Ovary (tissue), 9 donors: Measurements from ENCODE around the gene DAGLA. TPM values are rescaled to one million over a fixed set of nuclear protein-coding genes. Genes with fewer than 3 reads are reported as not detected.

ENCODE experiments used
- DNase-seq, 5 donors: peaks; one replicate each; pipeline ENCODE4 v3.0.0-alpha.2; 2019 to 2020
- H3K27ac ChIP-seq, 2 donors: fragments of 200-600 bp; one replicate each; pipeline versions ENCODE4 v1.5.1 to v1.8.0; 2019 to 2022
- H3K27me3 ChIP-seq: fragments of 200-600 bp; one replicate; pipeline ENCODE4 v1.8.0; 2022
- H3K36me3 ChIP-seq: fragments of 200-600 bp; sonication (generic); one replicate; pipeline ENCODE4 v1.5.1; 2019
- H3K4me1 ChIP-seq: one replicate; pipeline ENCODE4 v1.8.1; 2013; ENCODE audit warnings: mild to moderate bottlenecking, moderate library complexity; ENCODE audit not compliant: insufficient read depth
- H3K4me3 ChIP-seq: fragments of 200-600 bp; sonication (generic); one replicate; pipeline ENCODE4 v1.5.1; 2017
- H3K9me3 ChIP-seq, 2 donors: fragments of 200-600 bp in 1 of 2; sonication (generic) in 1 of 2; one replicate each; pipeline versions ENCODE4 v1.5.1 to v1.8.1; 2013 to 2019; ENCODE audit warnings: mild to moderate bottlenecking in 1 of 2, moderate library complexity in 1 of 2
- EP300 ChIP-seq: sonication (generic); formaldehyde crosslinking; IDR thresholded peaks from one replicate; pipeline ENCODE4 v1.6.1; 2017; ENCODE audit warnings: antibody characterized with exemption
- POLR2A ChIP-seq: fragments of 450-650 bp; IDR thresholded peaks from one replicate; pipeline ENCODE4 v1.6.1; 2017; ENCODE audit warnings: antibody characterized with exemption, mild to moderate bottlenecking, moderate library complexity
- WGBS, 3 donors: extraction: QIAGEN DNeasy Blood & Tissue Kit in 1 of 3; methylation state at CpG; one replicate each; pipeline versions ENCODE4 v1.1.5 to v1.1.7; 2013 to 2017; 5-methylcytosine and 5-hydroxymethylcytosine counted together
- intact Hi-C, 4 donors: fragments of 100-400 bp; cut with DNase I; formaldehyde crosslinking; loops; one replicate each; pipeline versions ENCODE4 v1.11.0 to v1.15.1; 2022 to 2023
- polyA plus RNA-seq, 2 donors: library from polyadenylated mRNA; stranded (reverse); fragments of 200-250 nt in 1 of 2; fragments of 350-450 nt in 1 of 2; fragmentation: Illumina TruSeq in 1 of 2; extraction: RNeasy Lipid Tissue Mini Kit (QIAGEN cat#74804) in 1 of 2; gene quantifications; one replicate each; pipeline ENCODE4 v1.2.3, GENCODE V29; 2013 to 2014
- total RNA-seq, 7 donors: library from RNA; depleted of rRNA in 2 of 7; stranded (reverse); fragments of >200 nt in 2 of 7; fragmentation: NEBNext Ultra II Directional in 3 of 7; extraction: Animal tissue kit (Norgen Biotek cat#: 25700) in 3 of 7; gene quantifications; one replicate each; pipeline versions ENCODE4 v1.1.0 to v1.2.4, GENCODE V29; 2016 to 2023
- TF ChIP-seq, protein P1 (sequence below), 3 donors: fragments of 450-650 bp in 2 of 3; fragments of 200-600 bp in 1 of 3; IDR thresholded peaks; one replicate each; pipeline versions ENCODE4 v1.5.1 to v1.8.0; 2016 to 2022; ENCODE audit warnings: antibody characterized with exemption in 3 of 3, mild to moderate bottlenecking in 1 of 3
- donor health status: DM: no; HTN: no; CAD: no; lungs with moderate emphysema.
- donor health status: DM: no; HTN: no; CAD: no.
- donor health status: Bipolar disorder and iron deficiency.
- donor health status: DM: yes; HTN: yes; CAD: no.
- donor health status: DM: no; HTN: no; CAD: no.
- donor health status: DM: yes; HTN: yes; CAD: no.

DAGLA gene
- total and polyA plus RNA-seq, 9 donors: 0.40 to 4.4 (median 1.5) TPM

DNA sequence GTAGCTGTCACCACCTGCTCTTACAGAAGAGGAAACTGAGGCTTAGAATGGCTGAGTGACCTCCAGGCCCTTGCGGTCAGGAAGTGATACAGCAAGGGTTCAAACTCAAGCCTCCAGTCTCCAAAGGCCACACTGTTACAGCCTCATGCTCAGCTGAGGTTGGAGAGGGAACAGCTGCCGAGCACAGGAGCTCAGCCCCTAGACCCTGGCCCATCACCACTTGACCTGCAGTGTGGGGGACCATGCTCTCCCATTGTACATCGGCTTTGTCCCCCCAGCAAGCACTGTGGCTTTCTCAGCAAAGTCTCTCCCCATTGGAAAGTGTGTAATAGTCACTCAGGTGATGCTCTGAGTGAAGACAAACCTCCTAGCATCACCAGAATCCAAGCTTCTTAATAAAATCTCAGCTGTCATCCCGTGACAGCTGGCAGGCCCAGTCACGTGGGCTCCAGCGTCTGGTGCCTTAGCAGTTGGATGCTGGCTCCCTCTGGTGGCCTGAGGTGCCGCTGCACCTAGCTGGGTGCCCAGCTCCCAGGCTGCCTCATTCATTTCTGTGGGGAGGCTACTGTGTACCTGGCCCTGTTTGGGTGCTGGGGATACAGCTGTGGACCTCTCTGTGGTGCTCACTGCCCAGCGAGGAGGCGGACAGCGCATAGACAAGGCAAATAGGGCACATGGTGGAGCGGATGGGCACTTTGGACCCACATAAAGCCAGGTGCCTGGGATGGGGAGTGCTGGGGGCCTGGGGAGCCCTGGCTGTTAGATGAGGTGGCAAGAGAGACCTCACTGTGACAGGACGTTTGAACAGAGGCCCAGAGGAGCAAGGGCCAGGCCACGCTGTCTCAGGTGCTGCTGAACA lies 53.2 kb downstream of the DAGLA start:
- Histone ChIP-seq H3K9me3 (no peaks in the 10 kb centered on the region), H3K27me3 (no peaks in the 10 kb centered on the region), H3K27ac (no peak overlapping the region), H3K36me3 (no peaks in the 10 kb centered on the region), H3K4me3 (no peak overlapping the region), H3K4me1 (no peaks in the 10 kb centered on the region)
- TF ChIP-seq EP300: no peak
- TF ChIP-seq POLR2A: peak; percentile 8
- TF ChIP-seq, protein P1, sequence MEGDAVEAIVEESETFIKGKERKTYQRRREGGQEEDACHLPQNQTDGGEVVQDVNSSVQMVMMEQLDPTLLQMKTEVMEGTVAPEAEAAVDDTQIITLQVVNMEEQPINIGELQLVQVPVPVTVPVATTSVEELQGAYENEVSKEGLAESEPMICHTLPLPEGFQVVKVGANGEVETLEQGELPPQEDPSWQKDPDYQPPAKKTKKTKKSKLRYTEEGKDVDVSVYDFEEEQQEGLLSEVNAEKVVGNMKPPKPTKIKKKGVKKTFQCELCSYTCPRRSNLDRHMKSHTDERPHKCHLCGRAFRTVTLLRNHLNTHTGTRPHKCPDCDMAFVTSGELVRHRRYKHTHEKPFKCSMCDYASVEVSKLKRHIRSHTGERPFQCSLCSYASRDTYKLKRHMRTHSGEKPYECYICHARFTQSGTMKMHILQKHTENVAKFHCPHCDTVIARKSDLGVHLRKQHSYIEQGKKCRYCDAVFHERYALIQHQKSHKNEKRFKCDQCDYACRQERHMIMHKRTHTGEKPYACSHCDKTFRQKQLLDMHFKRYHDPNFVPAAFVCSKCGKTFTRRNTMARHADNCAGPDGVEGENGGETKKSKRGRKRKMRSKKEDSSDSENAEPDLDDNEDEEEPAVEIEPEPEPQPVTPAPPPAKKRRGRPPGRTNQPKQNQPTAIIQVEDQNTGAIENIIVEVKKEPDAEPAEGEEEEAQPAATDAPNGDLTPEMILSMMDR (IDR thresholded peaks at IDR 0.05): peak; percentile 95 to 98 (median 97)
- WGBS, 3 donors: 27 to 39% (median 31%) methylated on average over 11 to 13 of the region's 13 CpGs
- intact Hi-C loops: loop anchor here in 3 of 4 donors (5.0 to 10.0 kb wide), 3 partner anchors 51 to 259 kb away; partner anchors contain the start of gene DAGLA (in 2 of the 3)
- peak; percentile 81 to 91 (median 88) for DNase-seq

DNA sequence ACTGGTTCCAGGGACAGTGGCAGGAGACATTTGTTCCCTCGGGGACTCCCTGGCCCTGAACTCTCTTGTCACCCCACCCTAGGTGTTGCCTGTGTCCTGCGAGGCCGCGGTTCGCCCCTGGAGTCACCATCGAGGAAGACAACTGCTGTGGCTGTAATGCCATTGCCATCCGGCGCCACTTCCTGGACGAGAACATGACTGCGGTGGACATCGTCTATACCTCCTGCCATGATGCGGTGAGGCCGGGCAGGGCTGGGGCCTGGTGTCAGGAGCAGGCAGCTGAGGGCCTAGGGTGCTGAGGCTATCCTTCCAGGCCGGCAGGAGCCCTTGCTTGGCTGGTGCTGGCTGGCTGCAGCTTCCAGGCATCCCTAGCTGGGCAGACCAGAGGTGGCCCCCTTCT lies 54.6 kb downstream of the DAGLA start:
- H3K9me3 ChIP-seq: no peaks in the 10 kb centered on the region
- no peaks in the 10 kb centered on the region for H3K36me3 ChIP-seq
- WGBS, 3 donors: 88 to 93% (median 88%) methylated on average over 14 of the region's 14 CpGs
- H3K27ac ChIP-seq: no peak overlapping the region
- no peak overlapping the region for H3K4me3 ChIP-seq
- no peaks in the 10 kb centered on the region for H3K27me3 ChIP-seq
- no peaks in the 10 kb centered on the region for H3K4me1 ChIP-seq
- DNase-seq: no peak
- TF ChIP-seq, protein P1 (IDR thresholded peaks at IDR 0.05): no peak
- no peak for TF ChIP-seq POLR2A
- no peak for TF ChIP-seq EP300
- intact Hi-C loops: loop anchor here (2.0 to 10.0 kb wide), 4 partner anchors 52 to 260 kb away; partner anchors contain the start of gene DAGLA (in 3 of the 4)

DNA sequence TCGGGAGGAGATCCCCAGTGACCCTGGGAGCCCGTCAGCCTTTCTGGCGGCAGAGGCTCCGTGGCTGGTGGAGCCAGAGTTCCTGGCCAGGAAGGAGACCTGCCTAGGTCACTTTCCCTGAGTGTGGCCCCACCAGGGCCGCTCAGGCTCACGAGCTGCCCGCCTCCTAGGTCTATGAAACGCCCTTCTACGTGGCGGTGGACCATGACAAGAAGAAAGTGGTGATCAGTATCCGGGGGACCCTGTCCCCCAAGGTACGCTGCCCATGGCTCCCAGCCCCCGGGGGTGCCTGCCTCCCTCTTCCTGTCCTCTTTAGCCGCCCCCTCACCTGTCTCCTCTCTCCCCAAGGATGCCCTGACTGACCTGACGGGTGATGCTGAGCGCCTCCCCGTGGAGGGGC lies 55.2 kb downstream of the DAGLA start:
- Histone ChIP-seq H3K9me3 (no peaks in the 10 kb centered on the region), H3K36me3 (no peaks in the 10 kb centered on the region), H3K4me1 (no peaks in the 10 kb centered on the region), H3K27ac (no peak overlapping the region), H3K4me3 (no peak overlapping the region), H3K27me3 (no peaks in the 10 kb centered on the region)
- intact Hi-C loops: loop anchor here in 3 of 4 donors (2.0 to 10.0 kb wide), 2 partner anchors 55 to 261 kb away; partner anchors contain the start of gene DAGLA (in 1 of the 3)
- DNase-seq: no peak
- TF ChIP-seq POLR2A (no peak), EP300 (no peak)
- TF ChIP-seq, protein P1 (IDR thresholded peaks at IDR 0.05): no peak
- WGBS, 3 donors: 91 to 97% (median 92%) methylated on average over 15 to 17 of the region's 17 CpGs

DNA sequence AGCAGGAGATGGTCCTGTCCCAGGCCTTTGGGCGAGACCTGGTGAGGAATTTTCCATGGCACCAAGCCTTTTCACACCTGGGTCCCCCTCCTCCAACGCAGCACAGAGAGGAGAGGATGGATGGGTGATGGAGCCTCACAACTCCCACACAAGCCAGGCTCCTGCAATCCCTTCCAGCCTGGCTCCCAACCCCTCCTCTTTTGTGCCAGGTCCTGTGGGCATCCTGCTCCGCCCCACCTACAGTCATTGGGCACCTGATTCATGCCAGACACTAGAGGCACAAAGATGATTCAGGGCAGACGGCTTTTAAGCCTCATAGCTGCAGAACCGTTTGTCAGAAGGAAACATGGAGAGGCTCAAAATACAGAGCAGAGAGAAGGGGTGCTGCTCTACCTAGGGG lies 56.1 kb downstream of the DAGLA start:
- TF ChIP-seq POLR2A: no peak
- H3K4me3 ChIP-seq: no peak overlapping the region
- H3K27me3 ChIP-seq: no peaks in the 10 kb centered on the region
- DNase-seq: no peak
- no peaks in the 10 kb centered on the region for H3K36me3 ChIP-seq
- H3K4me1 ChIP-seq: no peaks in the 10 kb centered on the region
- no peak overlapping the region for H3K27ac ChIP-seq
- intact Hi-C loops: loop anchor here in 2 of 4 donors (10.0 kb wide), 1 partner anchor 262 kb away; no protein-coding TSS in a partner anchor
- 80 to 87% (median 83%) methylated on average over 5 of the region's 5 CpGs for WGBS, 3 donors
- no peaks in the 10 kb centered on the region for H3K9me3 ChIP-seq

DNA sequence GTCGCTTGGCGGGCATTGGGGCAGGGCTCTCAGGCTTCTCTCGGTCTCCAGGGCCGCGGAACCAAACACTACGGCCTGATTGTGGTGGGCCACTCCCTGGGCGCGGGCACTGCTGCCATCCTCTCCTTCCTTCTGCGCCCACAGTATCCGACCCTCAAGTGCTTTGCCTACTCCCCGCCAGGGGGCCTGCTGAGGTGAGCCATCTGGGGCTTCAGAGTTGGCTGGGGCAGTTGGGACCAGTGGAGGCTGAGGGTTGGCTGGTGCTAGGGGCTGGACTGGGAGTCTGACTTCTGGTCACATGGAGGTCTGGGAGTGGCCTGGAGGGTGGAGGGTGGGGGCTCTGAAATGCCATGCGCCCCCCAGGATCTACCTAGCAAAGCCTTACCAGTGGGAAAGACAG lies 56.9 kb downstream of the DAGLA start:
- Histone ChIP-seq H3K4me3 (no peak overlapping the region), H3K9me3 (no peaks in the 10 kb centered on the region), H3K36me3 (no peaks in the 10 kb centered on the region), H3K27ac (no peak overlapping the region), H3K27me3 (no peaks in the 10 kb centered on the region), H3K4me1 (no peaks in the 10 kb centered on the region)
- intact Hi-C loops: loop anchor here in 2 of 4 donors (10.0 kb wide), 1 partner anchor 262 kb away; no protein-coding TSS in a partner anchor
- TF ChIP-seq, protein P1 (IDR thresholded peaks at IDR 0.05): no peak
- TF ChIP-seq POLR2A (no peak), EP300 (no peak)
- 89 to 95% (median 93%) methylated on average over 12 of the region's 12 CpGs for WGBS, 3 donors
- no peak for DNase-seq
